ENCODE data around the gene TADA2A.

Gene TADA2A

GRCh38 chr17:37406635-37407461 is at the start of gene TADA2A, which contains the start of gene ACACA:
Gene TADA2A (plus strand): TSS chr17:37406886. CDS start chr17:37411366, 4,480 bp downstream.
Gene ACACA (minus strand): TSS chr17:37406836. CDS start chr17:37406299, 537 bp downstream.
- peak; percentile 69 for DNase-seq

- no peak for DNase-seq
These were observed 48.4 kb upstream of the TADA2A start for GRCh38 chr17:37358098-37358829.

GRCh38 chr17:37358830-37359681 is 47.6 kb upstream of the TADA2A start:
- peak; percentile 81 for DNase-seq

- no peak for DNase-seq
These were observed 47.0 kb upstream of the TADA2A start for GRCh38 chr17:37359682-37360188.

GRCh38 chr17:37360632-37361031 is 46.1 kb upstream of the TADA2A start:
- DNase-seq: no peak

- DNase-seq: no peak
These were observed 45.1 kb upstream of the TADA2A start for GRCh38 chr17:37361543-37361942.

GRCh38 chr17:37365589-37365988 is 41.1 kb upstream of the TADA2A start:
- DNase-seq: no peak

- DNase-seq: no peak
These were observed 38.1 kb upstream of the TADA2A start for GRCh38 chr17:37368577-37368976.

- peak; percentile 33 for DNase-seq
These were observed 33.0 kb upstream of the TADA2A start for GRCh38 chr17:37373530-37374159.

- no peak for DNase-seq
These were observed 31.0 kb upstream of the TADA2A start, which contains the start of gene C17orf78 for GRCh38 chr17:37375706-37376105. Gene C17orf78 (plus strand): TSS chr17:37375985. CDS start chr17:37376093, 108 bp downstream.

- DNase-seq: no peak
These were observed 24.6 kb upstream of the TADA2A start for GRCh38 chr17:37382056-37382455.

- no peak for DNase-seq
These were observed 22.0 kb upstream of the TADA2A start for GRCh38 chr17:37384560-37385149.

- no peak for DNase-seq
These were observed 21.2 kb upstream of the TADA2A start for GRCh38 chr17:37385474-37385990.

- DNase-seq: no peak
These were observed 20.2 kb upstream of the TADA2A start for GRCh38 chr17:37386462-37386861.

- no peak for DNase-seq
These were observed 18.4 kb upstream of the TADA2A start for GRCh38 chr17:37388266-37388665.

- DNase-seq: no peak
These were observed 17.5 kb upstream of the TADA2A start for GRCh38 chr17:37389160-37389559.

GRCh38 chr17:37391146-37391545 is 15.5 kb upstream of the TADA2A start:
- no peak for DNase-seq

- DNase-seq: no peak
These were observed 14.6 kb upstream of the TADA2A start for GRCh38 chr17:37392024-37392590.

GRCh38 chr17:37393352-37393751 is 13.3 kb upstream of the TADA2A start:
- DNase-seq: no peak

- no peak for DNase-seq
These were observed 7.4 kb upstream of the TADA2A start for GRCh38 chr17:37399265-37399803.

GRCh38 chr17:37400505-37400904 is 6.2 kb upstream of the TADA2A start:
- no peak for DNase-seq
